Left lung (tissue), 10 donors: ENCODE measurements around the gene TMCO5A. TPM values are rescaled to one million over a fixed set of nuclear protein-coding genes. Genes with fewer than 3 reads are reported as not detected.

Source experiments
- ATAC-seq: fragments of 200-7000 bp; cut with Tn5 transposase; one replicate; pipeline ENCODE4 v1.9.1; 2020; ENCODE audit warnings: moderate library complexity
- DNase-seq, 4 donors: peaks; one replicate each; pipeline ENCODE4 v3.0.0-alpha.2; 2013 to 2020
- H3K27ac ChIP-seq, 2 donors: fragments of 200-600 bp; sonication (generic) in 1 of 2; one replicate each; pipeline versions ENCODE4 v1.5.0 to v1.8.0; 2020 to 2021
- H3K27me3 ChIP-seq, 2 donors: fragments of 200-600 bp; sonication (generic) in 1 of 2; one replicate each; pipeline versions ENCODE4 v1.5.0 to v1.8.0; 2020 to 2021
- H3K36me3 ChIP-seq, 2 donors: fragments of 200-600 bp; sonication (generic) in 1 of 2; one replicate each; pipeline versions ENCODE4 v1.5.0 to v1.8.0; 2020 to 2021
- H3K4me1 ChIP-seq, 2 donors: fragments of 200-600 bp; one replicate each; pipeline ENCODE4 v1.8.0; 2021
- H3K4me3 ChIP-seq, 2 donors: fragments of 200-600 bp; sonication (generic) in 1 of 2; one replicate each; pipeline versions ENCODE4 v1.5.0 to v1.8.0; 2020 to 2021; ENCODE audit warnings: mild to moderate bottlenecking in 1 of 2
- H3K9me3 ChIP-seq, 2 donors: fragments of 200-600 bp; sonication (generic) in 1 of 2; one replicate each; pipeline versions ENCODE4 v1.5.0 to v1.8.0; 2020 to 2021
- CTCF ChIP-seq, 2 donors: fragments of 200-600 bp; sonication (generic) in 1 of 2; IDR thresholded peaks; one replicate each; pipeline versions ENCODE4 v1.5.0 to v1.8.0; 2021; ENCODE audit warnings: antibody characterized with exemption in 2 of 2
- intact Hi-C, 2 donors: fragments of 100-400 bp; cut with DNase I; formaldehyde crosslinking; loops; one replicate each; pipeline versions ENCODE4 v1.11.2 to v1.14.2; 2022
- polyA plus RNA-seq, 6 donors: library from polyadenylated mRNA; unstranded; fragments of 120-200 nt; gene quantifications; one replicate each; pipeline ENCODE4 v1.2.1, GENCODE V29; 2013; ENCODE audit not compliant: insufficient read length in 6 of 6
- total RNA-seq, 2 donors: library from RNA; stranded (reverse); fragmentation: NEBNext Ultra II Directional; extraction: Animal tissue kit (Norgen Biotek cat#: 25700); gene quantifications; one replicate each; pipeline ENCODE4 v1.2.1, GENCODE V29; 2021
- donor health status: DM: no; HTN: yes; CAD: no.
- donor health status: DM: no; HTN: no; CAD: no.

TMCO5A gene
- total and polyA plus RNA-seq, 8 donors: not detected

- H3K36me3 ChIP-seq: no peaks in the 10 kb centered on the region
- DNase-seq (no peak), ATAC-seq (peak; percentile 69)
- H3K27ac ChIP-seq: no peak overlapping the region
- peak in 1 of 2 donors; percentile 20 for TF ChIP-seq CTCF (IDR thresholded peaks at IDR 0.05)
- no peaks in the 10 kb centered on the region for H3K9me3 ChIP-seq
- no peaks in the 10 kb centered on the region for H3K4me1 ChIP-seq
- intact Hi-C loops: no loop called here
- no peak overlapping the region for H3K4me3 ChIP-seq
- no peaks in the 10 kb centered on the region for H3K27me3 ChIP-seq
These were observed 47.3 kb downstream of the TMCO5A start for GRCh38 chr15:37981775-37982174.

GRCh38 chr15:37984368-37984767, 49.9 kb downstream of the TMCO5A start:
- H3K27ac ChIP-seq: no peak overlapping the region
- no peaks in the 10 kb centered on the region for H3K27me3 ChIP-seq
- TF ChIP-seq CTCF (IDR thresholded peaks at IDR 0.05): no peak
- DNase-seq (no peak), ATAC-seq (no peak)
- no peaks in the 10 kb centered on the region for H3K36me3 ChIP-seq
- intact Hi-C loops: no loop called here
- no peaks in the 10 kb centered on the region for H3K4me1 ChIP-seq
- peaks cover 0 to 12% of the 10 kb centered on the region in 2 donors for H3K9me3 ChIP-seq
- no peak overlapping the region for H3K4me3 ChIP-seq

- Histone ChIP-seq H3K4me3 (no peak overlapping the region), H3K4me1 (peaks cover 0 to 8% of the 10 kb centered on the region in 2 donors), H3K9me3 (no peaks in the 10 kb centered on the region), H3K27me3 (no peaks in the 10 kb centered on the region), H3K27ac (no peak overlapping the region), H3K36me3 (no peaks in the 10 kb centered on the region)
- ATAC-seq (peak; percentile 83), DNase-seq (peak in 2 of 4 donors; percentile 58 to 81)
- peak; percentile 23 to 53 for TF ChIP-seq CTCF (IDR thresholded peaks at IDR 0.05)
- intact Hi-C loops: loop anchor here in 1 of 2 donors (10.0 kb wide), 1 partner anchor 689 kb away; no protein-coding TSS in a partner anchor
These were observed 61.3 kb downstream of the TMCO5A start for GRCh38 chr15:37995461-37996347.
